Liver (tissue), 3 donors: Measurements from ENCODE around the gene ULK4.

Source experiments
- CTCF ChIP-seq: fragments of 150-350 bp; IDR thresholded peaks from 2 replicates; pipeline ENCODE4 v1.5.1; 2017; ENCODE audit warnings: improper control_type of control experiment, low read depth, low read length; ENCODE audit not compliant: missing input control
- SP1 ChIP-seq: IDR thresholded peaks from 2 replicates; pipeline ENCODE4 v1.6.1; 2018; ENCODE audit warnings: antibody characterized with exemption, mild to moderate bottlenecking
- donor health status: healthy.
- donor health status: healthy.

GRCh38 chr3:41267975-41268640, 693.8 kb downstream of the ULK4 start:
- TF ChIP-seq CTCF (no peak), SP1 (no peak)
